Measurements from ENCODE around the gene MYO3B.

Gene MYO3B

GRCh38 chr2:170213651-170214050 is 35.7 kb downstream of the MYO3B start:
- DNase-seq, result no peak

DNA sequence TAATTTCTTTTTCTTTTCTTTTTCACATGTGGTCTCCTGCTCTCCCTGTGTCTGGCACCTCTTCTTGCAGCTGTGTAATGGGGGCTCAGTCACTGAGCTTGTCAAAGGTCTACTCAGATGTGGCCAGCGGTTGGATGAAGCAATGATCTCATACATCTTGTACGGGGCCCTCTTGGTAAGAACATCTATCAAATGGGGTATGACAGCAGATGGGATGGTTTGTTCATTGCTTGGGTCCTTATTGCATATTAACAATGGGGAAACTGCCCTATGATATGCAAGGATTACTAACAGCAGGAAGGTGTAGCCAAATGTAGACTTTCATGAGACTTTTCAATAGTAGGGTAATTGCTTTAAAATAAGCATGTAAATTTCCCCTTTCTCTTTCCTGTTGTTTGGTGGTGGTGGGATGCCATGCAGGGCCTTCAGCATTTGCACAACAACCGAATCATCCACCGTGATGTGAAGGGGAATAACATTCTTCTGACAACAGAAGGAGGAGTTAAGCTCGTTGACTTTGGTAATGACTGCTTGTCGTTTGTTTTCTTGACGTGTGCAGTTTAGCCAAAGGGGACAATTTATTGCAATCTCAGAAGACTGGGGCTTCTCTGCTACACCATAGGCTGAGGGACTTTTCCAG is 36.5 kb downstream of the MYO3B start:
- DNase-seq, result no peak

- DNase-seq, result no peak
Observed at GRCh38 chr2:170215021-170215420, 37.1 kb downstream of the MYO3B start.

DNA sequence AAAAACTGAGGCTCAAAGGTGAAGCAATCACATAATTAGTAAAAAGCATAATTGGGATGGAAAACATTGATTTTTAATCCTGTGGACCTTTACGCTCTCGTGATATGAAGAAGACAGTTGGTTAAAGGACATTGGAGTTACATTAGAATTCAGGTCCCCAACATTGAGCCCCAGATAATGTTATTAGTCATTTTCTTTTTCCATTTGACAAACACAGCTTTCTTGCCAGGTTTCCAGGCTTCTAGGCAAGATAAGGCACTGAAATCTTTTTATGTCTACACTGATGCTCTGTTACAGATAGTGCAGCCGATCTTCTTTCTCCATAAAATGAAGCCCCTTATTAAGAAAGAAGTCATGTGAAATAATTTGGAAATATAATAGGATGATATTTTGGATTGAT is 38.5 kb downstream of the MYO3B start:
- DNase-seq, result no peak

DNA sequence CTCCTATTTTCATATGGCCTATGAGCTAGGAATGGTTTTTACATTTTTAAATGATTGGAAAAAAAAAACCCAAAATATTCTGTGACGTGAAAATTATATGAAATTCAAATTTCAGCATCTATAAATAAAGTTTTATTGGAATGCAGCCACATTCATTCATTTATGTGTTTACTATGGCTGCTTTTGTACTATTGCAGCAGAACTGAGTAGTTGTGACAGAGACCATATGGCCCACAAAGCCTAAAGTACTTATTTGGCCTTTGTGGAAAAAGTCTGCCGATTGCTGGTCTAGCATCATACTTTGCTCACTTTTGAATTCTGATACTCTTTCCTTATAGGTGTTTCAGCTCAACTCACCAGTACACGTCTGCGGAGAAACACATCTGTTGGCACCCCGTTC is 39.0 kb downstream of the MYO3B start:
- no peak for DNase-seq

DNA sequence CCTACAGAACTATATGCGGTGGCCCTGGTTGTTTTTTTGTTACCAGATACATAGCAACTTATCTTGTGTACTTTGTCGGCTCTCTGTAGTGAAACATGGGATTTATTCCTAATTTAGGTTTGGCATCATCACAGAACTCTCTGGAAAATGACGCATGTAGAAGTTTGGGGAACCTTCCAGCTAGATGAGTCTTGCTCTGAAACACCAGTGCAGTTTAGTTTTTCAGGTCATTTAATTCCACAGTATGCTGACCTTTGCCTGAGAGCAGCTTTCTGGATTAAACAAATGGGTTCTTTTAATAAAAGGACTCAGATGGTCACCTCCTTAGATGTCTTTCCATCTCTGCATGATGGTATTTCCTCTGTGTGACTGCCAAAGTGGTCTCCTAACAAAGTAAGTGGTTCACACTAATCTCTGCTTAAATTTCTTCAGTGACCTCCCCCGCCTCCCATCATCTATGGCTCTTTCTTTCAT is 39.9 kb downstream of the MYO3B start:
- no peak for DNase-seq

DNA sequence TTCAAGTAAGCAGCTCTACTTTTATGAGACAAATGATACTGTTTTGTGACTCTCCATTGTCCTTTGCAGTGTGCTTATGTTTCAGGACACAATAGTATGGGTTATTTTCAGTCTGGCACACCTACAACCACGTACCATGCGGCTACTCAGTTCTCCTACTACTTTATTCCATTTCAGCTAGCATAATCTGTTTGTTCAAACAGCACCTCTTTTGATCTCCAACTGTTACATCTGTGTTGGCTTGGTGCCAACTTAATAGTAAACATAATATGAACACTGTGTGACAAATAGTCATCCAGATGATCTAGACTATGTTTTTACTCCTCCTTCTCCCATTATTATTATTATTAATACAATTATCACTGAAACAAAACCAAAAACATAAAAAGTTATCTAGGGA is 40.5 kb downstream of the MYO3B start:
- no peak for DNase-seq

DNA sequence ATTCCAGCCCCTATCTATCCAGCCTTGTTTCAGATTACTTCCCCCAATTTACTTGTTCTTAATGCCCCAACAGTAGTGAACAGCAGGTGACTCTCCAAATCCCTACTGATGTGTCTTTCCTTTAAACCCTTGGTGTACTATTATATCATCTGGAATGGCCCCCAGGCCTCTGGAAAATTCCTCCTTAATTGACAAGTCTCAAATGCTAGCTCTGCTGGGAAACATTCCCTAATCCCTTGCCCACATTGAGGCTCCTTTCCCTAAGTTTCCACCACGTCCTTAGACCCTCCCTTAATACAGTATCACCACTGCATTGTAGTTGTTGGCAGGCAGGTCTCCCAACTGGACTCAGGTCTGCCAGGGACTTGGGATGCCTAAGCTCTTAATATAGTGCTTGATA is 41.0 kb downstream of the MYO3B start:
- no peak for DNase-seq

DNA sequence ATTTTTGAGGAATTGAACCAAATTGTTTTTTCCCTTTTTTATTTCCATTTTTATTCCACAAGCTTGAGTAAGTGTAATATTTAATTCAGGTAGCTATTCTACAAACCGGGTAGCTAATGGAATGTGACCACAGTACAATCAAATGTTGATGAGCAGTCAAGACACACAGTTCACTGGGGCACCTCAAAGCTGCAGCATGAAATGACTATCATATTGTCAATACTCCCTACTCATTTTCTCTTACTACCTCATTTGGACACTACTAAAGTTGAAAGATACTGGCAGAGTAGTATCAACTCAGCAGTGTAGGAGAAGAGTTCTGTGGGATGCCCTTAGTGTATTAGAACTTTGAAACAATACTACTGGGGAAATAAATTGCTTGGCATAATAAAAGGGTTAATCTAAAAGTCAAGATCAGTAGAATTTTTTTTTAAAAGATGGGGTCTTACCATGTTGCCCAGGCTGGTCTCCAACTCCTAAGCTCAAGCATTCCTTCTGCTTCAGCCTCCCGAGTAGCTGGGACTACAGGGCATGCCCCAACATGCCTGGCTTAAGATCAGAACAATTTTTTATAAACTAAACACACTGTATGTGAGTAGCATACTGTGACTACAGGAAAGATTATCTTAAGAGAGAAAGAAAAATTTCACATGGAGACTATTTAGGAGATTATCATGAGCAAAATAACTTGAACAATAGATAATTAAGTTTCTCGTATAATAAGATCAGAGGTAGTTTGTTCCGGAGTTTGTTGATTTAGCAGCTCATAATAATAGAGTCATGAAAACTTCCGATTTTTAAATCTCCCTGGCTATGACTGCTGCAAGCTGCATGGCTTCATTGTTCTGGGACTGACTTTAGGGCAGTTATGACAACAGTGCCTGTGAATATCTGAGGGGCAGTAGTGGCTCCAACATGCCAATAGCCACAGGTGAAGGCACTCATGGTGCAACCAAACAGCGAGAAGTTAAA is 43.7 kb downstream of the MYO3B start:
- DNase-seq, result no peak

DNA sequence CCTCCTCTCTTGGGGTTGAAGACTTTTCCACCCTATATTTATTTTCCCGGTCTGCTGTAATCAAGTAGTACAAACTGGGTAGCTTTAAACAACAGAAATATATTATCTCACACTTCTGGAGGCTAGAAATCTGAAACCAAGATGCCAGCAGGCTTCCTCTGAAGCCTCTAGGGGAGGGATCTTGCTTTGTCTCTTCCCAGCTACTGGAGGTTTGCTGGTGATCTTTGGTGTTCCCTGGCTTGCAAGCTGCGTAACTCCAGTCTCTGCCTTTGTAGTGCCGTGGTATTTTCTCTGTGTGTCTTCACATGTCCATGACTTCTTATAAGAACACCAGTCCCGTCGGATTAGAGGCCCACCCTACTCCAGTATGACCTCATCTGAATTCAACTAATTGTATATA is 44.4 kb downstream of the MYO3B start:
- DNase-seq, result no peak

GRCh38 chr2:170222842-170223241 is 44.9 kb downstream of the MYO3B start:
- DNase-seq, result no peak

DNA sequence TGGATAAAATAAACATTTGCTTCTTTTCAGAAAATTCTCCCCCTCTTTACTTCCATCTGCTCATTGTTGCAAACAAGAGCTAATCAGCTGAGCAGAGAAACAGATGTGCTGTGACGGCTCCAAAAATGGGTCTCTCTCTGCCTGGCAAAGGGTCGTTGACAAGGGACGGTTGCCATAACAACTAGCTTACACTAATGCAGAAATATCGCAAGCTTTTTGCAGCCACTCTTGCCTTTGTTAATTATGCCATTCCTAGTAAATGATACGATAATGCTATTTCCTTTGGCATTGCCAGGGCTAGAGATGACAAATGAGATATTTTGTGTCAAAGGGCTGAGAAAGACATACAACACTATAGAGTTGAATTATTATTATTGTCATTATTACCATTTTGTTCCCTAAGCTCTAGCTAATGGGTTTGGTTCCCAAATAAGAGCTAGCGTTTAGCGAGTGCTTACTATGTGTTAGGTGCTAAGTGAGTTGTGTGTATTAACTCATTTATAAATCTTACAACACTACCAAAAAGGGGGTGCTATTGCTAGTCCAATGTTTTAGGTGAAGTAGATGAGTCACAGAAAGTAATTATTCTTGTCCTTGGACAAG is 46.8 kb downstream of the MYO3B start:
- DNase-seq, result no peak

GRCh38 chr2:170226216-170226615 is 48.3 kb downstream of the MYO3B start:
- no peak for DNase-seq

- no peak for DNase-seq
Observed at GRCh38 chr2:170227507-170227947, 49.6 kb downstream of the MYO3B start.

GRCh38 chr2:170227951-170228350 is 50.0 kb downstream of the MYO3B start:
- DNase-seq, result no peak

- no peak for DNase-seq
Observed at GRCh38 chr2:170228429-170228828, 50.5 kb downstream of the MYO3B start.

DNA sequence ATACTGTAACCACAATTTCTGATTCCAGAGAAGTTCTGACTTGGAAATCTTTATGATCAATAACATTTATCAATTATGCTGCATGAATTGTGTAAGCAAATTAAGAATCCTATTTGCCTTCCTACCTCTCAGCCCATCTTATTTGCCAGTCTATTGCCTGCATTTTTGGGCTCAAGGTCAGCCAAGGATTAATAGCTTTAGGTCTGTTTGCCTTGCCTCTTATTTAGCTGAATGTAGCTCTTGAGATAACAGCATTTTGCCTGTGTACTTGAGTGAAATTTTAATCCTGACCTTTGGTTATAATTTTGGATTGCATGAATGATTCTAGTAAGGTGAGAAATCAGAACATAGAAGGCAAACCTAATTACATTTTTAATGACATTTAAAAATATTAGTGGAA is 51.2 kb downstream of the MYO3B start:
- no peak for DNase-seq

- DNase-seq, result no peak
Observed at GRCh38 chr2:170229744-170230143, 51.8 kb downstream of the MYO3B start.

- DNase-seq, result no peak
Observed at GRCh38 chr2:170235860-170236679, 58.1 kb downstream of the MYO3B start.

DNA sequence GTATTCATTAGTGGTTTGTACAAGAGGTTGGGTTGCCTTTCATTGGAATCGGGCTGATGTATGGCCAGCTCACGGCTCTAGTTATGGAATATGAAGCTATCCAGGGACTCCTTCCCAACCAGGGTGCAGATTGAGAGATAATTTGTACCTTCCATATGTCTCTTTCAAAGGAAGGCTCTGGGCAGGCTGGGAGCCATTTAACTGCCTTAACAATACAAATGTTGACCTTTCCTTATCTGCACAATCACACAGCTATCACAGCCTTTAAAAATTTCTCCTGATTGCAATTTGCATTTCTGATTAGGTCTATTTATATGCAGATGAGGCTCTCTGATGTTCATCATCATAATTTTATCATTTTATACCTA is 58.7 kb downstream of the MYO3B start:
- no peak for DNase-seq

DNA sequence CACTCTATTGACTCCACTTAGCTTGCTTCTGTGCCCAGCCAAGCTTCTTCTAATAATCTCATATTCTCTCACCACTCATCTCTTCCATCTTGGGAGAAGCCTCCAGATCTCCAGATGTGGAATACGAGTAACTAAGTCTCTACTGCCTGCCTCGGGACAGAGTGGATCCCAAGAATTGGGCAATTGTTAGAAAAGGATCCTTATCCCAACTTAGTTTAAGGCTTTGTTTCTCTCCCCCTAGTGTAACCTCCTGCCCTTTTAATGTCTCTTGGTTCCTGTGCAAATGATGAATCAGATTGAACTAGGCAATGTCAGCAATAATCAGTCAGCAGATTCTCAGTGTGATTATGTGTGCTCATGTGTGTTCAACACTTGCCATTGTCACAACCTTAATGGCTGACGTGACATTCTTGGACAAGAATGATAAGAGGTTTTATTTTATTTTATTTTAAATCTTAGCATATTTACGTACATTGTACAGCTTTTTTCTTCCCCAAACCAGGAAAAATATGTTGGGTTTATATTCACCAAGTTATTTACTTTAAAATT is 59.7 kb downstream of the MYO3B start:
- DNase-seq, result no peak

- no peak for DNase-seq
Observed at GRCh38 chr2:170238776-170239175, 60.8 kb downstream of the MYO3B start.

- DNase-seq, result no peak
Observed at GRCh38 chr2:170240629-170241028, 62.7 kb downstream of the MYO3B start.
